Measurements from ENCODE around the gene HOXD10. TPM values are rescaled to one million over a fixed set of nuclear protein-coding genes. Genes with fewer than 3 reads are reported as not detected.

Gene HOXD10
- total RNA-seq, 2 donors from 2014 or later, result not detected

DNA sequence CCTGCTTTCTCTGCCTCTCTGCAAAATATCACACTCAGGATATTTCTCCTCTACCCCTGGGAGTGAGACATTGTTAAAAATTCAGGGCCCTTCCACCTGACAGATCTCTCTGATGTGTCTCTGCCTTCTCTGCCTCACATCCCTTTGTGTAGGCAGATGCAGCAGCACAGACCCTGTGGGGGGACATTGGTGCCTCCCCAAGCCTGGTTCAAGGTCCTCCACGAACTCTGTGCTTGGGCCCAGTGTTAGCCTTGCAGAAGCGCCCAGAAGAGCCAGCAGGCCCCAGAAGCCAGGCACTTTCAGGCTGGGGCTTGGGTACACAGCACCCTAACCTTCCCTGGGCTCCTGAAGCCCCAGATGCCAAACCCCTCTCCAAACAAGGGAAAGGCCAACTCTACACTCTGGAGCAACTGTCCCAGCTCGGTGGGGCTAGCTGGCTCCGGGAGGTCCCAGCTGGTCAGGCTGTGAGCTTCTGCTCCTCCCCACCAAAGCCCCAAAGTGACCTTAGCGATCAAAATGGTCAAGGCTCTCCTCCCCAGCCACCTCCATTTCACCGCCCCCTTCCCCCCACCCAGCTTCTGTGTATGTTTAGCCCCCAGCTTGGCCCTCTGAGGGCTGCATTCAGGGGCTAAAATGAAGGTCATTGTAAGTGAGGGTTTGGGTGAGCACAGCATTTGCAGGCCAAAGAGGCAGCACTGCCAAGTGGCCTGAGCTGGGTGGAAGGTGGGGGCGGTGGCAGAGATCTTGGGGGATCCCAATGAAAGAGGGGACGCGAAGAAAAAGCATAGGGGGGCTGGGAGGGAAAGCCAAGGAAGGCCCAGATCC, 8.6 kb downstream of the HOXD10 start:
- DNase-seq (ENCODE audit: low spot score), result no peak
- Histone ChIP-seq H3K27ac (no peak overlapping the region), H3K4me1 (peaks cover 0 to 36% of the 10 kb centered on the region in 2 donors), H3K9me3 (no peaks in the 10 kb centered on the region), H3K27me3 (peaks cover 49 to 73% of the 10 kb centered on the region in 2 donors), H3K4me3 (no peak overlapping the region), H3K36me3 (no peaks in the 10 kb centered on the region)
- TF ChIP-seq, protein P1, sequence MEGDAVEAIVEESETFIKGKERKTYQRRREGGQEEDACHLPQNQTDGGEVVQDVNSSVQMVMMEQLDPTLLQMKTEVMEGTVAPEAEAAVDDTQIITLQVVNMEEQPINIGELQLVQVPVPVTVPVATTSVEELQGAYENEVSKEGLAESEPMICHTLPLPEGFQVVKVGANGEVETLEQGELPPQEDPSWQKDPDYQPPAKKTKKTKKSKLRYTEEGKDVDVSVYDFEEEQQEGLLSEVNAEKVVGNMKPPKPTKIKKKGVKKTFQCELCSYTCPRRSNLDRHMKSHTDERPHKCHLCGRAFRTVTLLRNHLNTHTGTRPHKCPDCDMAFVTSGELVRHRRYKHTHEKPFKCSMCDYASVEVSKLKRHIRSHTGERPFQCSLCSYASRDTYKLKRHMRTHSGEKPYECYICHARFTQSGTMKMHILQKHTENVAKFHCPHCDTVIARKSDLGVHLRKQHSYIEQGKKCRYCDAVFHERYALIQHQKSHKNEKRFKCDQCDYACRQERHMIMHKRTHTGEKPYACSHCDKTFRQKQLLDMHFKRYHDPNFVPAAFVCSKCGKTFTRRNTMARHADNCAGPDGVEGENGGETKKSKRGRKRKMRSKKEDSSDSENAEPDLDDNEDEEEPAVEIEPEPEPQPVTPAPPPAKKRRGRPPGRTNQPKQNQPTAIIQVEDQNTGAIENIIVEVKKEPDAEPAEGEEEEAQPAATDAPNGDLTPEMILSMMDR (IDR thresholded peaks at IDR 0.05), result no peak

- no peak overlapping the region for H3K4me3 ChIP-seq
- no peak overlapping the region for H3K27ac ChIP-seq
- H3K4me1 ChIP-seq, result peaks cover 0 to 41% of the 10 kb centered on the region in 2 donors
- no peak for DNase-seq (ENCODE audit: low spot score)
- H3K27me3 ChIP-seq, result peaks cover 44 to 72% of the 10 kb centered on the region in 2 donors
- no peaks in the 10 kb centered on the region for H3K36me3 ChIP-seq
- no peaks in the 10 kb centered on the region for H3K9me3 ChIP-seq
- TF ChIP-seq, protein P1 (IDR thresholded peaks at IDR 0.05), result no peak
Observed at GRCh38 chr2:176125772-176126054, 9.1 kb downstream of the HOXD10 start.

DNA sequence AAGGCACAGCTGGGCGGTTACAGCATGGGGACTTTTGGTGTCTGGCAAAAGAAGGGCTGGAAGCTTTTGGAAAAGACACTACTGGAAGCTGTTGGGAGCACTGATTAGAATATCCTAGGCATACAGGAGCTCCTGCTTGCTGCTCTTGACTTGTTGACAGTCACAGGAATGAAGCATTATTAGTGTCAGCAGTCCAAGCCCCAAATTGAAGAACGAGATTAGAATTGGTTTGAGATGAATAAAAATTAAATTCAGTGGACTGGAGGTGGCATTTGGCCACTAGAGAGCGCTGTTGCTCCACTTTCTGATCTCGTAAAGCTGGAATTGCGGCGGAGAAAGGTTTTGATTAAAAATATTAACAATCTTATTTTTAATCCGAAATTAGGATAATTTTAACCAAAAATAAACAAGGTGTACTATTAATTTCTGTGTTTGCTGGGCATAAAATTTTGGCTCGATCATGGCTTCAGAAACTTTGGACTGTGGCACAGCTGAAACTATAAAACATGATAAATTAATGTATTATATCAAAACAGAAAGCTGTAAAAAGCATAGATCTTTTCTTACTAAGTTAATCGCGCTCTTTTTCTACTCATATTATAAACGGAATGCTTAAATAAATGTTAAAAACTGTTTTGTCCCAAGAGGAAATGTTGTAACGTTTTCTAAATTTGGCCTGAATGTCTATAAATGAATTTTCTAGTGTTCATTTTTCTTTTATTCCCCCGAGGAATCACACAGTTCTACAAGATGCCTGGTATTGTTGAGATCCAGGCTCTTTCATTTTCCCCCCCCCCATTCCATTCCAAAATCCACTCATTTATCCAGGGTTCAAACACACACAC, 10.6 kb downstream of the HOXD10 start:
- TF ChIP-seq, protein P1 (IDR thresholded peaks at IDR 0.05), result peak; percentile 93 to 95
- Histone ChIP-seq H3K4me3 (no peak overlapping the region), H3K27me3 (peaks cover 51 to 70% of the 10 kb centered on the region in 2 donors), H3K36me3 (no peaks in the 10 kb centered on the region), H3K9me3 (no peaks in the 10 kb centered on the region), H3K27ac (no peak overlapping the region), H3K4me1 (peaks cover 0 to 36% of the 10 kb centered on the region in 2 donors)
- DNase-seq (ENCODE audit: low spot score), result peak; percentile 73

GRCh38 chr2:176127774-176128072, 11.1 kb downstream of the HOXD10 start:
- Histone ChIP-seq H3K27me3 (peaks cover 51 to 70% of the 10 kb centered on the region in 2 donors), H3K4me1 (peaks cover 0 to 30% of the 10 kb centered on the region in 2 donors)

GRCh38 chr2:176128172-176128981, 11.8 kb downstream of the HOXD10 start:
- no peak for DNase-seq (ENCODE audit: low spot score)
- peaks cover 0 to 24% of the 10 kb centered on the region in 2 donors for H3K4me1 ChIP-seq
- peak overlapping the region in 1 of 2 donors; percentile 26 for H3K27ac ChIP-seq
- H3K36me3 ChIP-seq, result no peaks in the 10 kb centered on the region
- peaks cover 54 to 69% of the 10 kb centered on the region in 2 donors for H3K27me3 ChIP-seq
- H3K9me3 ChIP-seq, result no peaks in the 10 kb centered on the region
- TF ChIP-seq, protein P1 (IDR thresholded peaks at IDR 0.05), result no peak
- H3K4me3 ChIP-seq, result peak overlapping the region in 1 of 2 donors; percentile 52

More at GRCh38 chr2:176127774-176128072, 11.1 kb downstream of the HOXD10 start:
- DNase-seq (ENCODE audit: low spot score), result no peak
- Histone ChIP-seq H3K9me3 (no peaks in the 10 kb centered on the region), H3K36me3 (no peaks in the 10 kb centered on the region), H3K4me3 (no peak overlapping the region), H3K27ac (no peak overlapping the region)
- TF ChIP-seq, protein P1 (IDR thresholded peaks at IDR 0.05), result no peak

Measured in right atrium auricular region (tissue), 2 donors.